NCI-H1105 (cell line): ENCODE data around the gene RAPGEF4.

ENCODE experiments used
- DNase-seq: peaks from one replicate; lab custom pipeline; 2025; lab: John Stamatoyannopoulos, UW

The RAPGEF4 gene

GRCh38 chr2:172735582-172736423 is at the start of gene RAPGEF4:
TSS of gene RAPGEF4 (plus strand) at chr2:172735845. CDS start at chr2:172735984, 139 bp downstream.
- DNase-seq: peak; percentile 26

DNA sequence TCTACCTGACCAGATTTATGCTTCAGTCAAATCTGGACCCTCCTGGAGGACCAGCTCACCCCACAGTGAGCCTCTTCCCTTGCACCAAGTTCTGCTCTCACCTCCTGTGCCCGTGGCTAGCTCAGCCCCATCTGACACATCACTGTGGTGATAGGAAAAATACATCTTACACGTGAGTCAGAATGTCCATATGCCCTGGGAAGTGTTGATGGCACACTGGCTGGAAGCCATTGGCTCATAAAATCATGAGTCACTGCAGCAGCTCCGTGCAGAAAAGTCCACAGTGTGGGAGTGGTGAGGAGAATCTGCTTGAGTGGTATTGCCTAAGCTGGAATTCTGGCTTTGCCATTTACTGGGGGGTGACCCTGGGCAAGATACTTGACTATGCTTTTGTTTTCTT is 42.6 kb upstream of the RAPGEF4 start:
- DNase-seq: no peak

DNA sequence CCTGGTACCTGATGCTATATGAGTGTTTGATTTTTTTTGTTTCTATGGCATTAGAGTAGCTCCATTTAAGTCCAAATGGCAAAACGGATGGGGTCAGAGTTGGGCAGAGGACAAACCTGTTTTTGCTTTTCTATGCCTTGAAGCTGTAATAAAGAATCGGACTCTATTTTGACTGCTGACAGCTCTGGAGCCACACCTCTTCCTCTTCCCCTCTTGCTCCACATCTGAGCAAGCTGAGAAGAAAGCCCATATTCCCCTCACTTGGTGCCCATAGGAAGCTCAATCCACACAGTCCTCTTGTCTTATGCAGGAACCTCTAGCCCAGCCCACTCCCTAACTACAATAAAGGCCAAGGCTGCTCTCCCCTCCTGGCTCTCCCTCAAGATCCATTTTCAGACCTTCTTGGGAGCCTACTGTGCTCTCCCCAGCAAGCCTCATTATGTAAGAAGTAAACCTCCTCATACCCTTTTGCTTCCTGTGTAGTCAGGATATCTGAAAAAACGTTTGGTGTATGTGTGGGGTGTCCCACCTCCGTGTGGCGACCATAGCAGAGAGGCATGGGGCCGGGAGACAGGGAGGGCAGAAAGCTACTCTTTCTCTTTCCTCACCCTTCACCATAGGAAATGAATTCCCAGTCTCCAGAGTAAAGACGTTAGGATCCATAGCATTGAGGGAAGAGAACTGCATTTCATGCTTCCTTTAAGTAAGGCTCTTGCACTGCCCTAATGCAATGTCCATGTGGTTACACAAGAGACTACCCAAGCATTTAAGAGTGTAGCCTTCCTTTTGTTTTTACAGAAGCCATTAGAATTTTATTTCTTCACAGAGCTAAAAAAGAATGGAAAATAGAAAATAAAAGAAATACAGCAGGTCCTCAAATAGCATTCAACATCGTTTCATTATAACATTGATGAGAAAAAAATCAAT is 41.9 kb upstream of the RAPGEF4 start:
- DNase-seq: no peak

DNA sequence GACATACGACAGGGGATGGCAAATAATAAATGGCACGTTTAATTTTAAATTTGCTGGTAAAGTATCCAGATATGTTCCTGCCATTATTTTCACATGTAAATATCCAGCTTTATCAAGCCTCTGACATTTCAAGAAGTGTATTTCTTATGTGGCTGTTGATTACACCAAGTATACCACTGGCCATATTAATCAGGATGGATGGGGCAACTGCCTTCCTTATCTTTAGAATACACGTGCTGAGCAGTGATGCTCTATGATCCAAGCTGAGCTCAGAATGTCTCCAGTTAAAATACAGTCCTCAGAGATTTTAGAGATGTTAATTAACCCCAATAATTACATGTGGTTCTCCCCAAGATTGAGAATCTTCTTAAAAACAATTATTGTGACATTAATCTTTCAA is 38.3 kb upstream of the RAPGEF4 start:
- no peak for DNase-seq

- DNase-seq: no peak
These were observed 37.4 kb upstream of the RAPGEF4 start for GRCh38 chr2:172698041-172698863.

DNA sequence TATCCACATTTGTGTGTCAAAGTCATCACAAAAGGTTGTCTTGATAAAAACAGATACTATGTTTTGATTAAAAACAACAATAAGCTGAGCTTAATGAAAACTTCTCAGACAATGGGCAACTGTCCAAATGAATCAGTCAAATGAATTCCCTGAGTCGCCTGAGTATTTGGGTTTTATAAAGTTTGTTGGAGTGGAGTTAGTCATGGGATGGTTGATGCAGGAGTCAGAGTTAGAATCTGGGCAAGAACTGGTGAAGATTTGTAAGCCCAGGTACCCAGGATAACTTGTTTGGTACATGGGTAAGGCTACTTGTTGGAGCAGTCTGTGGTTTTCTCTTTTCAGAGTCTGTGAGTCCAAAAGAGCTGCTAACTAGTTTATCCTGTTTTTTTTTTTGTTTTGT is 34.4 kb upstream of the RAPGEF4 start:
- DNase-seq: no peak

DNA sequence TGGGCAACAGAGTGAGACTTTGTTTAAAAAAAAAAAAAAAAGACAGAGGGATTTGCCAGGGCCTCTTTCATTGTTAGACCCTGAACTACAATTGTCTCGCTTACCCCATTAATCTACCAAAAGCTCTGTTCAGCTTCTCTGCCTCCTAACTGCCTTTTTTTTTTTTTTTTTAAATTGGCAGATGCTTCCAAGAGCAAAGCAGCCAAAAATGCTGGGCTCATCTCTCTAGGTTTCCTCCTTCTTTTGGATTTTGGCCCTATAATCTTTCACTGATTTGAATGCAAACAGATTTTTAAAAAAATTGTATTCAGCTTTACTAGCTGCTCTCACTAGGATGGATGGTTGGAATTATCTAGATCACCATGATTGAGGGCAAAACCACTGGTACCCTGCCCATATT is 33.2 kb upstream of the RAPGEF4 start:
- no peak for DNase-seq

DNA sequence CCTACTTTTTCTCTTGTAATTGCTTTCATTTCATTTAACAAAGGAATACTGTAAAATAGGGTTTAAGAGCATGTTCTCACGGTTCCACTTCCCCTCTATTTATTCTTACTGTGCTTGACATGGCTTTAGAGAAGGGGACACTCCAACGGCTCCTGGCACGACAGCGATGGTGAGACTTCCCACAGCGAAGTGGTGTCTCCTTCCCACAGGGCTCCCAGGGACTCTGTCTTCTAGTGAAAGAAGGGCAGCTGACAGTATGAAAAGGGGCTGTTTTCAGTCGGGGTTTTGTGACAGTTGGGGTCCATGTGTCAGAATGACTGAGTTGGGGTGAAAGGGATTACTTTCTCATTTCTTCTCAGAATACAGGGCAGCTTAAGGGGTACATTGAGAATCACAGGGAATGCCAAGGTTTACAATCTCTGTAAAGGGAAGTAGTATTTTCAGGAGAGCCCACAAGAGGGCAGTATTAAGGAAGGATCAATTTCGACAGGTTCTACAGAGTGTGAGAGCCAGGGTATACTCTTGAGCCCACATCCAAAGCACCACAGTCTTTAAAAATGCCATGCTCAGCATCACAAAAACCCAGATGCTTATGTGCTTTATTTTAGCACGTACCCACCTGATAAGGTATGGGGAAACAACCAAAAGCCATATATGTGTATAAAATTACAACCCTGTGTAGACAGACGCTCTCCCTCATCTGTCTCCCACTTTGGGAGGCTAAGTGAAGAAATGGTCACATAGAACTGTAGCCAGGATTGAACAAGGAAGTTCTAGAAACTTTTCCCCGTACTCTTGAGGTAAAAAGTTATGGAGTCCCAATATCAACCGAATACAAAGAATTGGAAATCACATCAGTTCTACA is 31.3 kb upstream of the RAPGEF4 start:
- no peak for DNase-seq

DNA sequence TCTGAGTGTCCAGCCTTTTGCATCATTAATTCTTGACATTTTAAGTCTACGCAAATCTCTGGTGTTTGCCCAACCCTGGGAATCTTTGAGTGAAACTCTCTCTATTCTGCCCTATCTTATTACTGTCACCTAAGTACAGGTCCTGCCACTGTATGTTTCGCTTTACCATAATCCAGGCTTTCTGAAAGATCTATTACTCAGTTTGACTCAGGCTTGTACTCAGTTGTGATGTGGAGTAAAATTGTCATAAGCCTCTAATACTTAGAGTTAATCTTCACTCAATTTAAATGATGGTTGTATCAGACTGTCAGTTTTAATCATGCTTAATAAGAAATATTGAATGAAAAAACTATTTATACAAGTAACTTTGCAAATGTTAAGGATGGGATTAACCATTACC is 30.3 kb upstream of the RAPGEF4 start:
- DNase-seq: no peak

DNA sequence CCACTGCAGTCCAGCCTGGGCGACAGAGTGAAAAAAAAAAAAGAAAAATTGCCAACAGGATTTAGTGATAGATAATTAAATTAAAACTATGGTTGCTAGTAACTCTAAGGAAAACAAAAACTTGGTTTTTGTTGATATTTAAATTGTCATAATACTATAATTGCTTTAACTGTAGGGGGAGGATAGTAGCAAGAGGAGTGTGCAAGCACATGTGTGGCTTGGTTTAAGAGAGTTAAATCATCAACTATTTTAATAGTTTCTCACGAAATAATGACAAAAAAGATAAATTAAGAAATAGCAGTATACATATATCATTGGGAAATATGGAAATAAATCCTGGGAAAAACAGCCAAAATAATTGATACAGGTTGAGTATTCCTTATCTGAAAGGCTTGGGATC is 27.4 kb upstream of the RAPGEF4 start:
- no peak for DNase-seq

GRCh38 chr2:172709566-172710291 is 25.9 kb upstream of the RAPGEF4 start:
- no peak for DNase-seq

DNA sequence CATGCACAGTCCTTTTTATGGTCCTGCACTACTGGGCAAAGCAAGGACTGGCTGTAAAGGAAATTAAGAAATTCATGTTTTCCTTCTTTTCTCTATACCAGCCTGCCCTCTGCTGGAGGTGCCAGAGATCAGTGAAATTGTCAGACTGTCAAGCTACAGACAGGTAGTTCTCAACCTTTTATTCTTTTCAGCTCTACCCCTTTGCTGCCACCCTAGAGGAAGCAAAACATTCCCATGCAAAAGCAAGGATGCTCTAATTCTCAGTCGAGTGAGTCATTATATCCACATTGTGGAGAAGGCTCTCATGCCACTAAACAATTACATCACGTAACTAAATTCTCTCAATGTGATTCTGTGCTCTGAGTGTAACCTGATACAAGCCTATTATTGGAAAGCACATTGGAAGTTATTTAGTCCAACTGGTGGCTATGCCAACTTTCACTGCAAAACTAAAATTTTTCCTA is 25.0 kb upstream of the RAPGEF4 start:
- peak; percentile 36 for DNase-seq

DNA sequence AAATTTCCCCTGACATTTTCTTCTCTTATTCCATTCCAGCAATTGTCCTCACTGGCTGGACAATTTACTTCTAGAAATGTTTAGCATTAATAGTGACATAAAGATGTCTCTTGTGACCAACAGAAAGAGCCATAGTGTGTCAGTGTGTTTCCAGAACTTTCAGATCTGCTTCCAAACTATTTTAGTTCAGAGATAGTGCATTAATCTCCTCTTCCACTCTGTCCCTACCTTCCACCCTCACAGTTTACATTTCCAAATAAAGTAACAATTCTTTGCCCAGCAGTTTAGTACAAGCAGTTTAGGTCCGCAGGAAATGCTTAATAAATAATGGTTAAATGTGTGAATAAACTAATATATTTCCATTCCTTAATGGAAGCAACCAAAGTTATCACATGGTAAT is 24.5 kb upstream of the RAPGEF4 start:
- no peak for DNase-seq

GRCh38 chr2:172712251-172712650 is 23.4 kb upstream of the RAPGEF4 start:
- DNase-seq: no peak

DNA sequence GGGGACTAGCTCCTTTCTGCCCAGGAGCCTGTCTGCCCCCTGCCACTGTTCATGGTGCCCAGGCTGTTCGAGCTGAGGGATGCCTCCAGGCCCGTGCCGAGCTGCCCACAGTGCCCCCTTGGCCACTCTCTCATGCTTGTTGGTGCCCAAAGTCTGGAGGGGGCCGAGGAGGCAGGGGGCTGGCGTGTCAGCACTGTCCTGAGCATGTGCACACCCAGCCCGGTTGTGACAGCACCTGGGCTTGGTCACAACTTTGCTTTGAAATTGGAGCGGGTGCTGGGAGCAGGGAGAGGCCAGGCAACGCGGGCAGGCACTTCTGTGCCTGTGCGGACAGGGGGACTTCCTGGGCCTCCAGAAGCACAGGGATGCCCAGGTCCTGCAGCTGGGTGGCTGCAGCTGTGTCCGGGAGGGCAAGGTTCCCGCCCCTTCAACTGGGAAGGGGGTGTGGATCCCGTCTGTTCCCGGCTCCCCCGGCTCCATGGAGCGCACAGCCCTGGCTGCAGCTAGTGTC is 22.2 kb upstream of the RAPGEF4 start:
- no peak for DNase-seq

DNA sequence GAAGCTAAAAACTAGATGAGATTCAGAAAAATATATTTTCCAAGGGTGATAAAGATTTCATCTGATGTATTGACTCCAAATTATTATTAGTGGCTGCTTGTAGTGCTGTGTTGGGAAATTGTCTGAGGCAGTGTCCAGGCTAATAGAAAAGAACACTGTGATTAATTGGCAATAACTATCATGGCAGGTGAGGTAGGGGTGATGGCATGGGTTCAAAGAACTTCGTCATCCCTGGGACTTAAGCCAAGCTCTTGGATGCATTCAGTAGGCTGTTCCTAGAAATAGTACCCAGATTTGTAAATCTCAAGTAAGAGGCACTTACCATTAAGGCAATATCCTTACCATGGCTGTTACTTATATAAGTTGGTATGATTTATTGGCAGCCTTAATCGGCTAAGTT is 13.2 kb upstream of the RAPGEF4 start:
- DNase-seq: peak; percentile 33

- DNase-seq: no peak
These were observed 12.4 kb upstream of the RAPGEF4 start for GRCh38 chr2:172723286-172723685.

- DNase-seq: no peak
These were observed 10.9 kb upstream of the RAPGEF4 start for GRCh38 chr2:172724724-172725123.

GRCh38 chr2:172725284-172725683 is 10.4 kb upstream of the RAPGEF4 start:
- no peak for DNase-seq

DNA sequence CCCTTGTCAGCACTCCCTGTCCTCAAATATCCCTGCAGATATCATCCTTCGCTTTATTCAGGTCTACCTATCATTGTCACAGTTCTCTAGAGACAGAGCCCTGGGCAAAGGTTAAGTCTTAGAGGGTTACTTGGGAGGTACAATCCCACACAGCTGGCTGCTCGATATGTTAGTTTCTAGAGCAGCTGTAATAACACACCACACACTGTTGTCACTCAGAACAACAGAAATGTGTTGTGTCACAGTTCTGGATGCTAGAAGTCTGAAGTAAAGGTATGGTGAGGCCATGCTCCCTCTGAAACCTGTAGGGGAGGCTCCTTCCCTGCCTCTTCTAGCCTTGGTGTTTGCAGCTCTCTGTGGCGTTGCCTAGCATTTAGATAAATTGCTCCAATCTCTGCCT is 9.9 kb upstream of the RAPGEF4 start:
- DNase-seq: no peak
